H1 (cell line): ENCODE data around the gene NRXN3. TPM values are rescaled to one million over a fixed set of nuclear protein-coding genes. Genes with fewer than 3 reads are reported as not detected.

Source experiments
- CTCF ChIA-PET: fragments of 300-600 bp; sonication (Branson Sonifier 250); formaldehyde crosslinking; loops from one replicate; lab custom pipeline; 2021; ENCODE audit not compliant: partially characterized antibody; lab: Charles Lee
- POLR2A ChIA-PET: fragments of 300-600 bp; sonication (Branson Sonifier 250); formaldehyde crosslinking; loops from one replicate; lab custom pipeline; 2021; ENCODE audit warnings: inconsistent platforms; ENCODE audit not compliant: partially characterized antibody; lab: Charles Lee
- DNase-seq, 2 experiments: peaks; one replicate each; pipeline versions ENCODE4 v3.0.0 to v3.0.0-alpha.2; 2010 to 2022; ENCODE audit warnings: low spot score in 2 of 2, low read depth in 1 of 2, mixed read lengths in 1 of 2
- FAIRE-seq: peaks from 2 replicates; lab custom pipeline; 2011; peaks lifted over from hg19 to GRCh38; lab: Jason Lieb, UNC
- H2AFZ ChIP-seq: 2 replicates; pipeline ENCODE4 v1.8.1; 2012; ENCODE audit warnings: low read length, inconsistent platforms
- H2AK5ac ChIP-seq: 2 replicates; pipeline ENCODE4 v1.6.1; 2013; ENCODE audit warnings: low read depth, low read length
- H2BK120ac ChIP-seq: replicated peaks from 2 replicates; pipeline ENCODE3; 2013; ENCODE audit warnings: low read depth, low read length, inconsistent platforms
- H2BK12ac ChIP-seq: 2 replicates; pipeline ENCODE4 v1.6.1; 2013; ENCODE audit warnings: low read depth, low read length
- H2BK15ac ChIP-seq: 2 replicates; pipeline ENCODE4 v1.6.1; 2013; ENCODE audit warnings: low read length
- H2BK20ac ChIP-seq: 2 replicates; pipeline ENCODE4 v1.6.1; 2013; ENCODE audit warnings: low read length
- H2BK5ac ChIP-seq: 2 replicates; pipeline ENCODE4 v1.6.1; 2013; ENCODE audit warnings: low read depth, low read length
- H3K14ac ChIP-seq: 2 replicates; pipeline ENCODE4 v1.6.1; 2013; ENCODE audit warnings: inconsistent platforms; ENCODE audit not compliant: insufficient read length
- H3K18ac ChIP-seq: 2 replicates; pipeline ENCODE4 v1.6.1; 2013; ENCODE audit warnings: low read length; ENCODE audit errors: extremely low read depth
- H3K23ac ChIP-seq: 2 replicates; pipeline ENCODE4 v1.6.1; 2013; ENCODE audit warnings: inconsistent platforms; ENCODE audit not compliant: insufficient read length
- H3K23me2 ChIP-seq: 2 replicates; pipeline ENCODE4 v1.6.1; 2013; ENCODE audit warnings: low read depth, low read length
- H3K27ac ChIP-seq: 2 replicates; pipeline ENCODE4 v1.6.1; 2011; ENCODE audit warnings: low read depth, low read length, inconsistent platforms
- H3K27me3 ChIP-seq, 4 experiments: replicated peaks in 1 of 4; 1 replicate in 1 of 4; 2 replicates in 3 of 4; pipeline versions ENCODE4 v1.6.1 to v1.8.1; 2011 to 2013; ENCODE audit warnings: low read length in 3 of 4, mild to moderate bottlenecking in 3 of 4, inconsistent platforms in 2 of 4, mixed read lengths in 2 of 4, moderate library complexity in 1 of 4; ENCODE audit not compliant: control insufficient read depth in 3 of 4, insufficient read depth in 3 of 4; ENCODE audit errors: extremely low read depth in 1 of 4
- H3K36me3 ChIP-seq, 4 experiments: 2 replicates each; pipeline versions ENCODE4 v1.6.1 to v1.8.1; 2011 to 2013; ENCODE audit warnings: mild to moderate bottlenecking in 4 of 4, low read length in 3 of 4, moderate library complexity in 2 of 4, control low read depth in 1 of 4, inconsistent platforms in 1 of 4; ENCODE audit not compliant: insufficient read depth in 4 of 4, control insufficient read depth in 2 of 4
- H3K4ac ChIP-seq: replicated peaks from 2 replicates; pipeline ENCODE3; 2013; ENCODE audit warnings: low read length, low read depth, mixed read lengths, inconsistent platforms; ENCODE audit not compliant: insufficient read length
- H3K4me1 ChIP-seq, 4 experiments: replicated peaks in 1 of 4; 1 replicate in 1 of 4; 2 replicates in 3 of 4; pipeline versions ENCODE4 v1.6.1 to v1.8.1; 2011 to 2013; ENCODE audit warnings: low read length in 3 of 4, inconsistent platforms in 2 of 4, mixed read lengths in 1 of 4; ENCODE audit not compliant: insufficient read depth in 4 of 4, control insufficient read depth in 3 of 4
- H3K4me2 ChIP-seq, 2 experiments: 2 replicates each; pipeline versions ENCODE4 v1.6.1 to v1.8.1; 2011 to 2013; ENCODE audit warnings: low read depth in 2 of 2, low read length in 2 of 2, control low read depth in 1 of 2, inconsistent platforms in 1 of 2, mild to moderate bottlenecking in 1 of 2; ENCODE audit not compliant: insufficient read depth in 1 of 2
- H3K4me3 ChIP-seq, 4 experiments: fragments of 200-600, 300-600 bp in 1 of 4; sonication (generic), shearing (Covaris generic), sonication (Bioruptor Twin) in 1 of 4; 2 replicates each; pipeline versions ENCODE4 v1.5.1 to v1.8.1; 2011 to 2016; ENCODE audit warnings: low read length in 4 of 4, low read depth in 3 of 4, control low read depth in 2 of 4, inconsistent platforms in 2 of 4, mild to moderate bottlenecking in 2 of 4, mixed read lengths in 1 of 4, moderate library complexity in 1 of 4; ENCODE audit not compliant: insufficient read depth in 2 of 4; ENCODE audit errors: extremely low read depth in 1 of 4
- H3K56ac ChIP-seq: replicated peaks from 2 replicates; pipeline ENCODE3; 2013; ENCODE audit warnings: low read depth, mild to moderate bottlenecking, mixed read lengths, low read length, inconsistent platforms; ENCODE audit not compliant: insufficient read length
- H3K79me1 ChIP-seq: 2 replicates; pipeline ENCODE4 v1.6.1; 2013; ENCODE audit warnings: low read depth, low read length, control low read depth
- H3K79me2 ChIP-seq, 2 experiments: 2 replicates each; pipeline versions ENCODE4 v1.6.1 to v1.8.1; 2012 to 2013; ENCODE audit warnings: low read length in 2 of 2, mild to moderate bottlenecking in 2 of 2, inconsistent platforms in 1 of 2; ENCODE audit not compliant: insufficient read depth in 2 of 2, control insufficient read depth in 1 of 2
- H3K9ac ChIP-seq, 4 experiments: replicated peaks in 1 of 4; 1 replicate in 1 of 4; 2 replicates in 3 of 4; pipeline versions ENCODE4 v1.6.1 to v1.8.1; 2011 to 2013; ENCODE audit warnings: low read depth in 3 of 4, low read length in 3 of 4, control low read depth in 2 of 4, mild to moderate bottlenecking in 2 of 4, moderate library complexity in 2 of 4, inconsistent platforms in 1 of 4; ENCODE audit errors: extremely low read depth in 1 of 4
- H3K9me3 ChIP-seq, 2 experiments: 2 replicates each; pipeline versions ENCODE4 v1.6.1 to v1.8.1; 2012 to 2013; ENCODE audit warnings: mild to moderate bottlenecking in 2 of 2, moderate library complexity in 2 of 2, control low read depth in 1 of 2, inconsistent platforms in 1 of 2, low read depth in 1 of 2, low read length in 1 of 2, mixed read lengths in 1 of 2; ENCODE audit not compliant: insufficient read depth in 2 of 2
- H4K20me1 ChIP-seq, 2 experiments: replicated peaks in 1 of 2; 2 replicates each; pipeline versions ENCODE3 to v1.8.1; 2011 to 2013; ENCODE audit warnings: inconsistent platforms in 2 of 2, low read length in 2 of 2, mild to moderate bottlenecking in 1 of 2; ENCODE audit not compliant: insufficient read depth in 2 of 2, control insufficient read depth in 1 of 2
- H4K5ac ChIP-seq: 2 replicates; pipeline ENCODE4 v1.6.1; 2013; ENCODE audit warnings: low read length, low read depth, mixed read lengths, inconsistent platforms; ENCODE audit not compliant: insufficient read length
- H4K8ac ChIP-seq: 2 replicates; pipeline ENCODE4 v1.8.0; 2013; ENCODE audit warnings: mild to moderate bottlenecking, moderate library complexity, low read length, inconsistent platforms; ENCODE audit not compliant: insufficient read depth; ENCODE audit errors: extremely low read depth
- H4K91ac ChIP-seq: replicated peaks from 2 replicates; pipeline ENCODE3; 2013; ENCODE audit warnings: low read length, mixed read lengths, inconsistent platforms; ENCODE audit not compliant: insufficient read length
- CTCF ChIP-seq, 3 experiments: IDR thresholded peaks; 1 replicate in 2 of 3; 2 replicates in 1 of 3; pipeline versions ENCODE4 v1.5.1 to v1.6.1; 2011; ENCODE audit warnings: low read length in 3 of 3, mild to moderate bottlenecking in 3 of 3, inconsistent platforms in 2 of 3, low read depth in 1 of 3, moderate library complexity in 1 of 3; ENCODE audit not compliant: insufficient read depth in 1 of 3; ENCODE audit errors: control extremely low read depth in 1 of 3
- FOSL1 ChIP-seq: IDR thresholded peaks from 2 replicates; pipeline ENCODE4 v1.6.1; 2011; ENCODE audit warnings: mild to moderate bottlenecking, low read depth, low read length, moderate library complexity; ENCODE audit not compliant: insufficient read depth
- RAD21 ChIP-seq, 2 experiments: IDR thresholded peaks in 1 of 2; conservative IDR thresholded peaks in 1 of 2; 2 replicates each; pipeline ENCODE4 v1.6.1; 2011; ENCODE audit warnings: low read depth in 2 of 2, low read length in 2 of 2, improper control_type of control experiment in 1 of 2, inconsistent platforms in 1 of 2, mild to moderate bottlenecking in 1 of 2, moderate library complexity in 1 of 2
- WGBS, 2 experiments: shearing (Covaris generic) in 1 of 2; methylation state at CpG; one replicate each; pipeline versions ENCODE4 v1.1.6 to v1.1.7; 2013 to 2015; ENCODE audit warnings: low lambda C conversion rate in 2 of 2, mixed read lengths in 2 of 2, inconsistent platforms in 1 of 2, low coverage in 1 of 2, missing lambda C conversion rate in 1 of 2; ENCODE audit not compliant: insufficient replicate concordance in 2 of 2, insufficient coverage in 1 of 2, insufficient read length in 1 of 2; ENCODE audit errors: extremely low coverage in 1 of 2, missing lambda C conversion rate in 1 of 2; 5-methylcytosine and 5-hydroxymethylcytosine counted together
- polyA plus RNA-seq, 7 experiments: library from polyadenylated mRNA; depleted of rRNA in 3 of 7; stranded (reverse) in 5 of 7; unstranded in 2 of 7; fragments of >200 nt in 5 of 7; fragments of 200-250 nt in 2 of 7; gene quantifications; 1 replicate in 5 of 7; 2 replicates in 1 of 7; 4 replicates in 1 of 7; pipeline versions ENCODE4 v1.2.1 to v1.2.3, GENCODE V29; 2011 to 2013; ENCODE audit warnings: missing spikeins in 2 of 7, mixed read lengths in 2 of 7
- total RNA-seq: library from RNA; stranded (reverse); fragmentation: NEBNext Ultra II Directional; extraction: Animal tissue kit (Norgen Biotek cat#: 25700); gene quantifications from 2 replicates; pipeline ENCODE4 v1.2.1, GENCODE V29; 2021

The NRXN3 gene
- total and polyA plus RNA-seq, 2 of the 8 experiments (the other 6 are each of a cell fraction or from before 2014, with no cell fraction given): 2.6 to 4.1 TPM

GRCh38 chr14:79011091-79011919 lies 841.1 kb downstream of the NRXN3 start:
- Histone ChIP-seq H4K91ac (no peak overlapping the region), H3K56ac (no peak overlapping the region), H2BK5ac (no peak overlapping the region), H3K4me2 (no peak overlapping the region), H3K23me2 (no peaks in the 10 kb centered on the region), H3K23ac (no peak overlapping the region), H3K27me3 (no peaks in the 10 kb centered on the region; a peak in 1 of 7 replicates), H3K14ac (no peak overlapping the region), H3K4ac (no peak overlapping the region), H3K4me3 (no peak overlapping the region), H2BK20ac (no peak overlapping the region), H4K5ac (no peak overlapping the region), H4K8ac (no peak overlapping the region), H3K79me2 (no peaks in the 10 kb centered on the region), H3K27ac (no peak overlapping the region), H4K20me1 (no peaks in the 10 kb centered on the region), H3K4me1 (no peaks in the 10 kb centered on the region), H2BK12ac (no peak overlapping the region), H2BK120ac (no peak overlapping the region), H2BK15ac (no peak overlapping the region), H3K36me3 (no peaks in the 10 kb centered on the region), H3K9me3 (no peaks in the 10 kb centered on the region), H2AFZ (0 out of 2 replicates have a peak overlapping the region, but pooled peaks have one; percentile 16), H2AK5ac (no peak overlapping the region), H3K79me1 (no peaks in the 10 kb centered on the region), H3K9ac (no peak overlapping the region), H3K18ac (no peak overlapping the region)
- CTCF ChIA-PET: interaction anchor here (0.7 to 1.8 kb wide), 6 partner anchors 10 to 533 kb away, joined by 3 to 4 read pairs (median 4); no protein-coding TSS in a partner anchor
- peak; percentile 66 to 72 for TF ChIP-seq RAD21 (IDR thresholded peaks at IDR 0.05 in 1 of 2, conservative IDR thresholded peaks at IDR 0.05 in 1 of 2; ENCODE audit: low read depth in 2 of 2, low read length in 2 of 2)
- peak in 2 of 3 experiments; percentile 36 to 48; a peak in 2 of 4 replicates for TF ChIP-seq CTCF (IDR thresholded peaks at IDR 0.05; ENCODE audit: control extremely low read depth in 1 of 3, insufficient read depth in 1 of 3, low read depth in 1 of 3, low read length in 3 of 3)
- no peak for TF ChIP-seq FOSL1
- FAIRE-seq: peak; percentile 72
- POLR2A ChIA-PET: no interaction called here
- no peak for DNase-seq
- 66% methylated on average over 7 of the region's 8 CpGs; no CpG with 5 or more reads in 1 of the 2 experiments for WGBS, 2 experiments
